GM19452 (cell line): ENCODE measurements around the gene DEPDC5.

Experiments used
- ATAC-seq: cut with Tn5 transposase; IDR thresholded peaks from one replicate; pipeline ENCODE4 v1.9.1; 2021; ENCODE audit not compliant: unreplicated experiment

DEPDC5 gene

DNA sequence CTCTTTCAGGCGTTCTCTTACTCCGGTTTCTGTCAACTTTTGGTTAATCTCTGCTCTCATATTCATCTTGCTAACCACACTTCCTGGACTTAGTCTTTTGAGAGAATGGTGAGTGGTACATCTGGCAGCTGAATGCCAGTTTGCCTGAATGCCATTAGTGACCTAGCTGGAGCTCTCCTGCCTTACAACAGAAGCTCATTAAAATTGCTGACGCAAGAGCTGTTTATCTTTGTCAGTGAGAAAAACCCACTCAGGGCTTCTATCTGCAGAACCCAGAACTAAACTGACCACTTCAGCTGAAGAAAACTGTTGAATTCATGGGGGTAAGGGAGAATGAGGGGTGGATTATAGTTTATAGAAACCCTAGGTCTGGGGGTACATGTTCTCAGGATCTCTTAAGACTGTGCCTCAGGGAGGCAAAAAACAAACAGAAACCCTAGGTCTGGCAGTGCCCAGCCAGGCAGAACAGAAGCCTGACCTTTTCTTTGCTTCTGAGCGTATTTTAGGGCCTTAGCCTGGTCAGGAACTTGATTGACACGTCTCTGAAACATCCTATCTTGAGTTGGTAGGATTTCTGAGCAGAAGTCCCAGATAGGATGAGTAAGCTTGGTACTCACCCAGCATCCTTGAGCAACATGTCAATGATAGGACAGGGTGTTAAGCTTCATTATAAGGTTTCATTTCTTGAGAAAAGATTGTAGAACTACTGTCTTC is 137.7 kb downstream of the DEPDC5 start:
- no peak for ATAC-seq

DNA sequence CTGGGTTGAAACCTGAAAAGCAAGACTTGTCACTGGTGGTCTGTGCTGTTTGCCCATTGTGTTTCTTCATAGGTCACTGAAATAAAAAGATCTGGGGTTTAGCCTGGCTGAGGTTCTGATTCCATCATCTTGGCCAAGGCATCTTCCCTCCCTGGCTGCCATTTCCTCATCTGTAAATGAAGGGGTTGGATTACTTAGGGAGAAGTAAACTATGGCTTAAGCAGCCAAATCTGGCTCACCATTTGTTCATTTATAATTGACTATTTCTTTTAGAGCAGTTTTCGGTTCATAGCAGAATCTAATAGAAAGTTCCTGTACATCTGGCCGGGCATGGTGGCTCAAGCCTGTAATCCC is 138.2 kb downstream of the DEPDC5 start:
- no peak for ATAC-seq

DNA sequence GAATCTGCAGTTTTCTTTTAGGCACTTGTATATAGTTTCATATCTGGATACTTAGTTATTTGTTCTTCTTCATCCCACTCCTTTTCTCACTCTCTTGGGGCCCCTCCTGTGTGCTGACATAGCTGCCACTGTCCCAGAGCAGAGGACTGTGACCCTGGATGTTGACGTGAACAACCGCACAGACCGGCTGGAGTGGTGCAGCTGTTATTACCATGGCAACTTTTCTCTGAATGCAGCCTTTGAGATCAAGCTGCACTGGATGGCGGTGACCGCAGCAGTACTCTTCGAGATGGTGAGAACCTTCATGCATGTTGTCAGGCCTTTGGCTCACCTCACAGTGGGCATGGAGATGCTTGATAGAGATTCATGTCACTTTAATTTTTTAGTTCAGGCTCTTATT is 139.6 kb downstream of the DEPDC5 start:
- ATAC-seq = no peak

DNA sequence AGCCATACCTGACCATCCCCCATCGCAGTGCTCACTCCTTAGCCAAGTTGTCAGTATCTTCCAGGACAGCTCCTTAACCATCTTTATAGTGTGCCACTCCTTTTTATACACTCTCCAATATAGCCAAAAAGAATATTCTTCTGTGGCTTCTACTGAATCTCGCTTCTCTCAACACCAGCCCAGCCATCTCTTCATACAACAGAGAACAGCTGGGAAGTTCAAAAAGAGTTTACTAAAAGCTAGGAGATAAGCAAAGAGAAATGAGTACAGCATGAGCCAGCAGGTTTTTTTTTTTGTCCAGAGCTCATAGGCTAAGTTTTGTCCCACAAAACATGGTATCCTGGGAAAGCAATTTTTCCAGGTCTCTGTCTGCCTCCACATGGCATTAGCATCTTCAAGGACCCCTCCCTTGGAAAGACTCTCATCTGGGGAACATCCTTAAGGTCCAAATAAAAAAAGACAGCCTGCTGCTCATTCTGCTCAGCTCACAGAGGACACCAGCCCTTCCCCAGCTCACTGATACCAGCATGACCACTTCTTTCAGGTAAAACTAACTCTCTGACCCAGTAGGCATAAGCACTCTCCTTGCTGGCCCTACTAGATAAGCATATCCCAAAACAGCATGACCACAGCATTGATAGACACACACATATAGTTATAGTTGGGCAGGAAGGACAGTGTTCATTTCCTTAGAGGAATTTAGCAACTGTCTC is 141.7 kb downstream of the DEPDC5 start:
- ATAC-seq = no peak

DNA sequence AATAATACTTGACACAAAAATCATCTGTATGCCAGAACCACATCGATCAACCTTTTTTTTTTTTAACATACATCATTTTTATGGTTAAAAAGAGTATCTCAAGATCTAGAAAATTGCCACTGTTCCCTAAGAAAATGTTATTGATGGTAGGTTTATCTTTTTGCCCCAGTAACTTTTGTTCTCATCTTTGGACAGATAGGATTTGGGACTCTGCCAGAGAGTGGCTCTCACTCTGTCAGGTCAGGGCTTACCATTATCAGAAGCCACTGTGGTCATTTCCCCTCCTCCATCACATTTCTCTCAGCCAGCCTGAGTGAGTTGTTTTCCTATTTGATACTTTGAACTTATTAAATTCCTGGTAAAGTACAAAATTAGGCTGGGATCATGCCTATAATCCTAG is 142.7 kb downstream of the DEPDC5 start:
- no peak for ATAC-seq

DNA sequence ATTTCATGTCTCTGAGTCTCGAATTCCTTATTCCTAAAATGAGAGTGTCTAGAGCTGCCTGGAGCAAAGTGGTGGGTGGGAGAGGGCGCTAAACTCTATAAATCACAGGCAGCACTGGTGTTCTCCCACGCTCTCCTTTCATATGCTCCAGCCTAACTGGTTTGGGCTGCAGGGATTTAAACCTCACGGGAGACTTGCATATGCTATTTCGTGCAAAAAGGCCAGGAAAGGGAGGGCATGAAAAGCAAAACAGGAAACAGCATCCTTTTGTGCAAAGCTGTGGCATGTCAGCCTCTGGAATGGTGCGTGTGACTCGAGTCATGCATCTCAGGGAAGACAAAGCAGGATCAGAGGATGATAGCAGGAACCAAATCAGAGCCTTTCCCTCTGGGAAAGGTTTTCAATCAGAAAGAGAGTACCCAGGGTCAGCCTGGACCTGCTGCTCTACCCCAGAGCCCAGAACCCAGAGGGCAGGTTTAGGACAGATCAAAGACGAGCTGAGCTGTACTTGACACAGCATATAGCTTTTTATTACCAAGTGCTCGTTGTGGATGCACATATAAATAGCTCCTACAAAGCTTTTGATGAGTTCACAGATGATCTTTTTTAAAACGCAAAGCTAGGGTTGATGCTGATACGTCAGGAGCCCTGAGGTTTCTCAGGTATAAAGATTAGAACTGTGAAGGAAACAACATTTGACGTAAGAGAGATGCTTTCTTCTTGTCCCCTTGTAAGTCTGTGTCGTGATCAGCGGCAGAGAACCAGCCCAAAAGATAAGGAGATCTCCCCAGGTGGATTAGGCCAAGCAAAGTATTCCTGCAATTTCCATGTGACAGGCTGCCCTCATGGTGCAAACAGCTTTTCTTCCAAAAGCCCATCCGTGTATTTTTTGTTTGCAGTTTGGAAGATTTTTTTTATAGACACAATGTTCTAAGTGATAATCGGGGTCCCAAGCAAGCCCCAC is 144.3 kb downstream of the DEPDC5 start:
- ATAC-seq = no peak

DNA sequence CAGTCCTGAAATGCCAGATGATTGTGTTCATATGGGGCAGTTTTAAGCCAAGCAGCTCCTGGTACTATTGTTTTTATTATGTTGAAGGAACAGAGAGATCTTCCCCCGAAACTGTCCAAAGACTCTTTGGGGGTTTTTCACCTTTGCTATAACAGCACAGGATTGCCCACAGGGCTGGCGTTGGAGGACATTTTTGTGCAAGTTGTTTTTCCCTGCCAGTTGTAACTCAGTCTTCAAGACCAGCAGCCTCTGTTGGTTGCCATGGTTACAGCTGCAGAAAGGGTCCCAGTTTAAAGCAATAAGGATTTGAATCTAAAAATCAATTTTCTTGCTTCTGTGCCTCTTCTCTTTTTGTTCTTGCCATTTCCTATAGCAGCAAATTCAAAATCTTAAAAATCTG is 145.1 kb downstream of the DEPDC5 start:
- no peak for ATAC-seq

DNA sequence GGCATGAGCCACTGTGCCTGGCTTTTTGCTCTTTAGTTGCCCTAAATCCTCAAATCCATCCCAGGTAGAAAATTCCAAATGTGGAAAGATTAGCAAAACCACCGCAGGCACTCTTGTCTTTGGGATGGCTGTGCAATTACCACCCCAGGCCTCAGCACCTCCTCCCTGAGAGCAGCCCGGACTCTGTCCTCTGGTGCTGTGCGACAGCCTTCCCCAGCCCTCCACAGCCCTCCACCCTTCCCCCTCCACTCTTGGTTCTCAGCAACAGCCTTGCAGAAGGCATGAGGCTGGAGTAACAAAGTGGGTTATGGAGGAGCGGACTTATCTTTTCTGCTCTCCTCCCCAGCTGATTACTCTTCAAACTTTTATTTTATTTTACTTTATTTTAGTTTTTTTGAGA is 145.8 kb downstream of the DEPDC5 start:
- no peak for ATAC-seq

DNA sequence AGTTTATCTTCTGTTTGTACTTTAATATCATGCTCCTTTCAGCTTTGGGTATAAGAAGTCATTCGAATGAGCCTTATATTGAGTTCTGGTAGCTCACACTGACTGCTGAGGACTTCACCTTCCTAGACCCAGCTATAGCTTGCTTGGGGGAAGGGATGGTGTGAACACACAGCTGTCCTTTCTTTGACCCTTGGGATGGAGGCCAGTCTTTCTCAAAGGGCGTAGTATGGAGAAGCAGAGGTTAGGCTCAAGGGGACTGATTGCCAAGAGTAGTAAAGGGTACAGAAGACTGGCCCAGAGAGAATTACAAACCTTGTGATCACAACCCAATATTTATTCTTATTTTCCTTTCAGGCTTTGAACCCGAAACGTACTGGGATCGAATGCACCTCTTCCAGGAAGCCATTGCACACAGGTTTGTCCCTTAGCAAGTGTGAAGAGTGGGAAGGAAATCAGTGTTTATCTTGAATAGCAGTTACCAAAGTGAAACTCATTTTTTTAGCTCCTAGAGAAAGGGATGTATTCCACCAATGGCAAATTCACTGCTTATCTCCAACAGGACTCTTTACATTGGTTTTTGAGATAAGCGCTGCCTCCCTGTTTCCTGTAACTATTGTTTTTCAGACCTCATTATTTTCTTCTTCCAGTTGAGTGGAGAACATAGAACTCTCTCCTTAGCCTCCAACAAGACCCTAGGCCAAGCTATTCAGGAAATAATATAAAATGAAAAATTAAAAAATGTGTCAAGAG is 147.7 kb downstream of the DEPDC5 start:
- no peak for ATAC-seq

DNA sequence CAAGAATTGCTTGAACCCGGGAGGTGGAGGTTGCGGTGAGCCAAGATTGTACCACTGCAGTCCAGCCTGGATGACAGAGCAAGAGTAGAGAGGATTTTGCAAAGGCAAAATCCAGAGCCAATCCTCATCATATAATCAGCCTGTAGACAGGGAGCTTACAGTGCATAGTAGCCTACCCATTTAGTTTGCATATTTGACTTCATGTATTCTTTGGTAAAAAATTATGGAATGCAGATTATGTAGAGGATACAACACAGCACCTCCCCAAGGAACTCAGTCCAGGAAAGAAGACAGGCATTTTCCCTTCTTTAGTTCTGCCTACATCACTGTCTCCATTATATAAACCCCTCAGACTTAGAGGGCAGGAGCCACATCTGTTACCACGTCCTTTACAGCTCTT is 150.8 kb downstream of the DEPDC5 start:
- no peak for ATAC-seq

DNA sequence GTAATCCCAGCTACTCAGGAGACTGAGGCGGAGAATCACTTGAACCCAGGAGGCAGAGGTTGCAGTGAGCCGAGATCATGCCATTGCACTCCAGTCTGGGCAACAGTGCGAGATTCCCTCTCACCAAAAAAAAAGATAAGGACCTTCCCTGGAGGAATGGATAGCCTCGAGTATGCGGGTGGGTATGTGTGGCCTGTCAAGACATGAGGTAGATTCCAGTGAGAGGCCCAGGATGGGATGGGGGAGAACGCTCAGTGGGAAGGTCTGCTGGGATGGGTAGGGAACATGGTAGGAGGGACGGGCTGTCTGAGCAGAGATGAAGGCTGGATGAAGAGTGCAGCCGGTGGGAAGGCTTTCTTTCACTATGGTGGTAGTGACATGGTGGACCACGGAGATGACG is 151.5 kb downstream of the DEPDC5 start:
- ATAC-seq = no peak

DNA sequence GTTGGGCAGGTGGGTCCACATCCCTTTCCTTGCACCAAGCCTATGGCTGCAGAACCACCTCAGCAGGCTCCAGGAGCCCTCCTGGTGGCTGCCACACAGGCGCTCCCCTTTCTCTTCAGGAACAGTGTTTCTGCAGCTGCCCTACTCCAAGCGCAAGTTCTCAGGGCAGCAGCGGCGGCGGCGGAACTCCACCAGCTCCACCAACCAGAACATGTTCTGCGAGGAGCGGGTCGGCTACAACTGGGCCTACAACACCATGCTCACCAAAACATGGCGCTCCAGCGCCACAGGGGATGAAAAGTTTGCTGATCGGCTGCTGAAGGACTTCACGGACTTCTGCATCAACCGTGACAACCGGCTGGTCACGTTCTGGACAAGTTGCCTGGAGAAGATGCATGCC is 152.3 kb downstream of the DEPDC5 start:
- no peak for ATAC-seq

DNA sequence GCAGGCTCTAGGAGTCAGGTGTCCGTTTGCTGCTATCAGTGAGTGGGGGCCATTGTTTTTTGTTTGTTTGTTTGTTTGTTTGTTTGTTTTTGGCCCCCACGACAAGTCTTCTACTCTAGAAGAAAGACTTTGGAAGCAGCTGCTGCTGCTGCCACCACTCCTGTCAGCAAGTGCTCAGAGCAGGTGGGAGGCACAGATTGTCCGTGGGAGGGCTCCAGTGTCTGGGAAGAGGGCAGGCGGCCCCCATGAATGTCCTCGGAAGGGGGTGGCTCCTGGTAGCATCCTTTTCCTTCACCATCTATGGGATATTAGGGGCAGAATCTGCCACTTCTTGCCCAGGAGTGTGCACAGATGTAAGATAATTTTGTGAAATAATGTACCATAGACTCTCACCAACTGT is 152.8 kb downstream of the DEPDC5 start:
- no peak for ATAC-seq

DNA sequence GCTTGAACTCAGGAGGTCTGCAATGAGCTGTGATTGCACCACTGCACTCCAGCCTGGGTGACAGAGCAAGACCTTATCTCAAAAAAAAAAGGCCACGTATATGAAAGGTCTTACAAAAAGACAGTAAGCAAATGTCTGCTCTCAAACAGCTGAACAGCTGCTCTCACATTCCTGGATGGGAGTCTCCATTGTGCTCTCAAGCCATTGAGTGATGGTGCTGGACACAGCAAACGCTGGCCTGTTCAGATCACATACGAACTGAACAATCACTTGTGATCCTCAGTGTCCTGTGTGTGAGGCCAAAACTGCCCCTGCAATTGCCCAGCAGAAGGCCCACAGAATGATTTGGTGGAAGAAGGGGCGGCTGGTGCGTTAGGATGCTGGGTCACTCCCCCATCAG is 156.2 kb downstream of the DEPDC5 start:
- ATAC-seq = no peak

DNA sequence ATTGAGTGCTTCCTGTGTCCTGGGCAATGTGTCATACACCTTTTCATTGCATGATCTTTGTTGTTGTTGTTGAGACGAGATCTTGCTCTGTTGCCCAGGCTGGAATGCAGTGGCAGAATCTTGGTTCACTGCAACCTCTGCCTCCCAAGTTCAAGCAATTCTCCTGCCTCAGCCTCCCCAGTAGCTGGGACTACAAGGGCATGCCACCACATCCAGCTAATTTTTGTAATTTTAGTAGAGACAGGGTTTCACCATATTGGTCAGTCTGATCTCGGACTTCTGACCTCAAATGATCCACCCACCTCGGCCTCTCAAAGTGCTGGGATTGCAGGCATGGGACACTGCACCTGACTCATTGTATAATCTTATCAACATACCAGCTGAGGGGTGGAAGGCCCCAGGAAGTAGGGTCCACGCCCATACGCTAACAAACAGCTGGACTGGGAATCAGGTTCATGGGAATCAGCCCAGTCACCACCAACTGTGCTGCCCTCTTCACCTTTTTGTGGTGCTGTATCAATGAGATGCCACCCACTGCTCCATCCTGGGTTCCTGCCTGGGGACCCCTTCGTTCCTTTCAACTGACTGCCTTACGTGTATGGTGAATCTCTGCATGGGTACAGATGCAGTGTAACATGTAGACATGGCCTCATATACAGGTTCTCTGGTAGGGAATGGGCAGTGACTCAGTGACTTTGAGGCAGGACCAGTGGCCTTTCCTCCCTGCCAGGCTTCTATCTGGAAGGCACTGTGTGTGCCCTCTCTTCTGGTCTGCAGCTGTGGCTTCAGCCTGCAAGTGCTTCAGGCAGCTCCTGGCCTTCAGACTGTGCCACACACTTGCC is 158.0 kb downstream of the DEPDC5 start:
- ATAC-seq = no peak

DNA sequence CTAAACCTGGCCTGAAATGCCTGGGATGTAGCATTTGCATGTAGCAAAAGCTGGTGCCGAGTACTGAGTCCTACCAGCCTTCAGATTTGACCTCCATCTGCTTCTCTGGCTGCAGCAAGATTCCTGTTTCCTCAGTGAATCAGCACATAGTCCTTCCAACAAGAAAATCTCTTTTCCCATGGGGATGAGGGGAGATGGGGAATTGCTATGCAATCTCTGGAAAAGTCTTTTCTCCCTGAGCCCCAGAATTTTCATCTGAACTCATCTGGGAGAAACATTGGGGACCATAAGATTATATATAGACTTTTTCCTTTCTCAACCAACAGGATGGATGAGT is 158.6 kb downstream of the DEPDC5 start:
- ATAC-seq = no peak

DNA sequence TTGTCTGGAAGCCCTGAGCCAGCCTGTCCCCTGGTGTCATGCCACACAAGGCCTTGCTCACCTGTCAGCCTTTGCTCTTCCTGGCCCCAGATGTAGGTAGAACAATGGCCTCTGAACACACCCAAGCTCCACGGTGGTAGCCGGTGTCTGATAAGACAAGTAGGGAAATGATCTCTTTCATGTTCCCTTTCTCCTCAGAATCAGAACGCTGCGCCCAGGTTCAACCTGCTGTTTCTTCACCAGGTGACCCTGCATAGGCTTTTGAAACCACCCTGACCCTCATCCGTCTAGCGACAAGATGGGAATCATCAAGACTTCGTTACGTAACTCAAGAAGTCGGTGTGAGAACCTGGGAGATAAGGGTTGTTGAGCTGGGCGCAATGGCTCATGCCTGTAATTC is 161.8 kb downstream of the DEPDC5 start:
- no peak for ATAC-seq

DNA sequence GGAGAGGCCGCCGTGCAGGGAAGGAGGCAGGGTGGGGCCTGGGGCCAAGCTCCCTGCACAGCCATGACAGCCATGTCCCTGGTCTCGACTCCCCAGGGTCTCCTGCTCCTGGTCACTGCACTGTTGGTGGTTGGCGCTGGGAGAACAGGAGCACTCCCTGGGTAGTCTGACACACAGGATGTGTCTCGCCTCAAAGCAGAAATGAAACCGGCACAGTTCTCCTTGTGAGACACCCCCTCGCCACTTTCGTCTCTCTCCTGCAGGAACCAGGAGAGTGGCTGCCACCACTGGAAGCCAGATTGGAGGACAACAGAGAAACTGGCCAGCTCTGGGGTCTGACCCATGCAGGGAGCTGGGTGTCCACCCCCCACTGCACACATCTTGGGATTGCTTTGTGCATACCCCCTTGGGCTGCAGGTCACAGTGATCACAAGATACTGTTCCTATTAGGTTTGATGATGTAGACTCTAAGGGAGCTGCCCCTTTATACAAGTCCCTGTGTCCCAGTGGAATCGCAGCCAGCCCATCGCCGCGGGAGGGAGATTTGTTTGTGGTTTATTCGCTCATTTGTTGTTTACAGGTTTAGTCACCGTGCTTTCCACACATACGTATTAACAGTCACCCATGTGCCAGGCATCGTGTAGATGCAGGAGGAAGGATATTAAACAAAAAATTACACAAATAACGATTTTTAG is 163.6 kb downstream of the DEPDC5 start:
- no peak for ATAC-seq

DNA sequence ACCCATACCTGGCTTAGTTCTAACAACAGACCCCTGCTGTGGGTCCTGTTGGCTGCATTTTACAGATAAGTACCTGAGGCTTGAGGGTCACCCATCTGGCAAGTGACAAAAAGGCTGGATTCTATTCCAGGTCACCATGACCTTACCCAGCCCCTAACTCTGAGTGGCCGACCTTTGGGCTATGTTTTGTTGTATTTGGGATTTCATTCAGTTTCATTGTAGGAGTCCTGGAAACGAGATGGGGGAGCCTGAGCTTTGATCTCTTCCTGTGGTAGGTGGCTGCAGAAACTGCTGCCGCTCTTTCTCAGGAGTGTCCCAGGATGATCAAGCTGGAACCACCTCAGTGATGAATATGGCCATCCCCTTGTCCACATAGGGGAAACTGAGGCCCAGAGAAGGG is 165.9 kb downstream of the DEPDC5 start:
- no peak for ATAC-seq

DNA sequence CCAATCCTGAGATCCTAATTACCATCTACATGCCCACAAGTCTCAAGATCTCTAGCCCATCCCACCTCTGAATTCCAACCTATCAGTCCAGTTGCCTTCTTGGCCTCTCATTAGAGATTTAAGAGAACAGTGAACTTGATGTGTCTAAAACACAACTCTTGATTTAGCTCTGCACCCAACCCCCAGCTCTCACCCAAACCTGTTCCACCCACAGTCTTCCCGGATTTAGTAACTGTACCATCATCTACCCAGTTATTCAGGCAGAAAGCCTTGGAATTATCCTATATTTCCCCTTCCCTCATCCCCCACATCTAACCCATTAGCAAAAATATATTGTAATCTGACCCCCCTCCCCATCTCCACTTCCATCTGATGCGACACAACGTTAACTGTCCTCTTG is 166.5 kb downstream of the DEPDC5 start:
- no peak for ATAC-seq
